C4-2B (cell line): Measurements from ENCODE around the gene MYD88.

Experiments used
- CTCF ChIP-seq: fragments of 450-650 bp; conservative IDR thresholded peaks from 2 replicates; pipeline ENCODE4 v1.5.1; 2017; ENCODE audit warnings: mild to moderate bottlenecking
- ZFX ChIP-seq: fragments of 450-650 bp; IDR thresholded peaks from 2 replicates; pipeline ENCODE4 v1.6.1; 2017

GRCh38 chr3:38143511-38143910, 5.0 kb downstream of the MYD88 start:
- TF ChIP-seq CTCF (no peak), ZFX (no peak)
